B cell (primary cell): Measurements from ENCODE around the gene HS3ST6. TPM values are rescaled to one million over a fixed set of nuclear protein-coding genes. Genes with fewer than 3 reads are reported as not detected.

ENCODE experiments used
- ATAC-seq: fragments of 200-7000 bp; cut with Tn5 transposase; one replicate; pipeline ENCODE4 v1.10.0; 2021; ENCODE audit warnings: low read depth, mild to moderate bottlenecking, moderate number of reproducible peaks, moderate library complexity
- CTCF ChIA-PET: fragments of 350-600 bp; sonication (Branson Sonifier 250); formaldehyde crosslinking; loops from one replicate; lab custom pipeline; 2021; ENCODE audit warnings: antibody characterized with exemption, inconsistent platforms; lab: Charles Lee
- POLR2A ChIA-PET: fragments of 350-600 bp; sonication (Branson Sonifier 250); formaldehyde crosslinking; loops from one replicate; lab custom pipeline; 2021; ENCODE audit warnings: antibody characterized with exemption; lab: Charles Lee
- DNase-seq: peaks from one replicate; pipeline ENCODE4 v3.0.0; 2013
- H2AFZ ChIP-seq: 2 replicates; pipeline ENCODE4 v1.6.1; 2012; ENCODE audit warnings: mild to moderate bottlenecking, low read depth, low read length; ENCODE audit not compliant: insufficient read depth, poor library complexity, severe bottlenecking
- H3K27ac ChIP-seq, 2 donors: 1 replicate in 1 of 2; 2 replicates in 1 of 2; pipeline ENCODE4 v1.5.1; 2012 to 2013; ENCODE audit warnings: low read length in 2 of 2, mild to moderate bottlenecking in 2 of 2, moderate library complexity in 1 of 2
- H3K27me3 ChIP-seq, 4 experiments: fragments of 200-600 bp in 1 of 4; sonication (generic) in 1 of 4; replicated peaks in 1 of 4; 1 replicate in 2 of 4; 2 replicates in 2 of 4; pipeline versions ENCODE4 v1.6.1 to v1.7.0; 2013 to 2016; ENCODE audit warnings: low read length in 3 of 4, mild to moderate bottlenecking in 2 of 4, mixed read lengths in 1 of 4, moderate library complexity in 1 of 4; ENCODE audit not compliant: insufficient read depth in 4 of 4, control insufficient read depth in 3 of 4; ENCODE audit errors: control extremely low read depth in 1 of 4
- H3K36me3 ChIP-seq, 2 experiments: replicated peaks in 1 of 2; 1 replicate in 1 of 2; 2 replicates in 1 of 2; pipeline versions ENCODE4 v1.6.1 to v1.7.1; 2013; ENCODE audit warnings: low read length in 1 of 2; ENCODE audit not compliant: insufficient read depth in 2 of 2, control insufficient read depth in 1 of 2; ENCODE audit errors: control extremely low read depth in 1 of 2, extremely low read depth in 1 of 2
- H3K4me1 ChIP-seq, 2 donors: fragments of 200-600 bp in 1 of 2; sonication (generic) in 1 of 2; 1 replicate in 1 of 2; 2 replicates in 1 of 2; pipeline versions ENCODE4 v1.5.1 to v1.6.1; 2013 to 2017; ENCODE audit warnings: low read length in 2 of 2; ENCODE audit not compliant: control insufficient read depth in 2 of 2, insufficient read depth in 2 of 2
- H3K4me2 ChIP-seq: replicated peaks from 2 replicates; pipeline ENCODE3; 2012; ENCODE audit warnings: mild to moderate bottlenecking, low read depth, low read length; ENCODE audit not compliant: poor library complexity, severe bottlenecking
- H3K4me3 ChIP-seq, 5 experiments: fragments of 200-600 bp in 1 of 5; sonication (generic) in 1 of 5; 1 replicate in 3 of 5; 2 replicates in 2 of 5; pipeline versions ENCODE4 v1.5.1 to v1.7.0; 2011 to 2016; ENCODE audit warnings: low read length in 4 of 5, mild to moderate bottlenecking in 4 of 5, low read depth in 2 of 5, control low read depth in 1 of 5, moderate library complexity in 1 of 5; ENCODE audit not compliant: insufficient read depth in 1 of 5; ENCODE audit errors: control extremely low read depth in 1 of 5, extremely low read depth in 1 of 5
- H3K79me2 ChIP-seq: fragments of 200-600 bp; sonication (generic); one replicate; pipeline ENCODE4 v1.6.0; 2016; ENCODE audit warnings: low read length; ENCODE audit not compliant: control insufficient read depth, insufficient read depth
- H3K9ac ChIP-seq: fragments of 200-600 bp; sonication (generic); 2 replicates; pipeline ENCODE4 v1.6.1; 2017; ENCODE audit warnings: mild to moderate bottlenecking, low read length, moderate library complexity
- H3K9me3 ChIP-seq, 3 donors: one replicate each; pipeline versions ENCODE4 v1.6.1 to v1.7.1; 2013; ENCODE audit warnings: low read length in 2 of 3; ENCODE audit not compliant: control insufficient read depth in 2 of 3, insufficient read depth in 1 of 3; ENCODE audit errors: control extremely low read depth in 1 of 3
- H4K20me1 ChIP-seq: 2 replicates; pipeline ENCODE4 v1.6.0; 2012; ENCODE audit warnings: mild to moderate bottlenecking, low read length; ENCODE audit not compliant: insufficient read depth, control insufficient read depth, poor library complexity, severe bottlenecking
- H3K27ac Mint-ChIP-seq: one replicate; pipeline ENCODE4 v1.8.0; 2021; ENCODE audit warnings: mixed read lengths
- H3K27me3 Mint-ChIP-seq: one replicate; pipeline ENCODE4 v1.8.0; 2021; ENCODE audit warnings: mixed read lengths
- H3K4me1 Mint-ChIP-seq: one replicate; pipeline ENCODE4 v1.8.0; 2021; ENCODE audit warnings: mixed read lengths
- H3K4me3 Mint-ChIP-seq: one replicate; pipeline ENCODE4 v1.8.0; 2021; ENCODE audit warnings: mixed read lengths
- H3K9me3 Mint-ChIP-seq: one replicate; pipeline ENCODE4 v1.8.0; 2022; ENCODE audit warnings: mixed read lengths; ENCODE audit not compliant: insufficient read depth
- CTCF ChIP-seq: fragments of 200-600 bp; IDR thresholded peaks from one replicate; pipeline ENCODE4 v1.8.0; 2022; ENCODE audit warnings: antibody characterized with exemption, mild to moderate bottlenecking
- EZH2 ChIP-seq: IDR thresholded peaks from 2 replicates; pipeline ENCODE4 v1.6.1; 2012; ENCODE audit warnings: borderline replicate concordance, low read depth, mild to moderate bottlenecking, moderate library complexity, low read length; ENCODE audit not compliant: insufficient read depth, poor library complexity, severe bottlenecking
- WGBS: methylation state at CpG from one replicate; pipeline ENCODE4 v1.1.5; 2013; ENCODE audit warnings: missing lambda C conversion rate; ENCODE audit not compliant: insufficient coverage; 5-methylcytosine and 5-hydroxymethylcytosine counted together
- intact Hi-C: fragments of 100-400 bp; cut with micrococcal nuclease; formaldehyde crosslinking; loops from one replicate; pipeline ENCODE4 v1.10.0; 2022
- polyA plus RNA-seq: library from polyadenylated mRNA; depleted of rRNA; stranded (reverse); fragments of >200 nt; gene quantifications from 2 replicates; pipeline ENCODE4 v1.2.3, GENCODE V29; 2012
- total RNA-seq, 2 donors: library from RNA; stranded (reverse); fragments of 120-200 nt in 1 of 2; gene quantifications; 1 replicate in 1 of 2; 2 replicates in 1 of 2; pipeline versions ENCODE4 v1.2.3 to v1.2.4, GENCODE V29; 2013 to 2022

Gene HS3ST6
- total and polyA plus RNA-seq, 2 donors (not counting 1 experiment from before 2014, with no cell fraction given) = not detected

GRCh38 chr16:1929578-1930337 lies 11.5 kb upstream of the HS3ST6 start:
- POLR2A ChIA-PET = interaction anchor here (0.6 to 1.3 kb wide), 3 partner anchors 14 to 157 kb away, joined by 3 to 8 read pairs (median 5); partner anchors contain the start of genes EME2, MRPS34 and MSRB1
- Histone ChIP-seq H2AFZ (peak overlapping the region; percentile 91), H3K9ac (peak overlapping the region; percentile 58), H3K27ac (peak overlapping the region in 1 of 2 donors; percentile 27), H3K9me3 (peaks cover 0 to 4% (median 0%) of the 10 kb centered on the region in 3 donors), H3K36me3 (no peaks in the 10 kb centered on the region), H3K27me3 (peaks cover 0 to 8% (median 2%) of the 10 kb centered on the region in 4 experiments), H3K79me2 (no peaks in the 10 kb centered on the region), H3K4me1 (peaks cover 4 to 10% of the 10 kb centered on the region in 2 donors), H4K20me1 (no peaks in the 10 kb centered on the region), H3K4me3 (peak overlapping the region in 4 of 5 experiments; percentile 43 to 65 (median 58)), H3K4me2 (peak overlapping the region; percentile 96)
- 10% methylated on average over 62 of the region's 70 CpGs for WGBS
- Mint-ChIP-seq H3K9me3 (no peaks in the 10 kb centered on the region), H3K4me1 (peaks cover 4% of the 10 kb centered on the region), H3K4me3 (peak overlapping the region; percentile 71), H3K27ac (peak overlapping the region; percentile 70), H3K27me3 (peaks cover under 1% of the 10 kb centered on the region)
- intact Hi-C loops = loop anchor here (1.0 to 5.0 kb wide), 3 partner anchors 13 to 157 kb away; partner anchors contain the start of genes EME2, MRPS34, NDUFB10 and NME3
- CTCF ChIA-PET = interaction anchor here (0.7 to 2.3 kb wide), 9 partner anchors 14 to 231 kb away, joined by 3 to 14 read pairs (median 4); partner anchors contain the start of genes NUBP2 and SPSB3
- TF ChIP-seq EZH2 (no peak), CTCF (peak; percentile 95)
- DNase-seq = peak; percentile 93
- ATAC-seq = peak; percentile 99
